K562 (cell line): ENCODE data around the gene ISYNA1. TPM values are rescaled to one million over a fixed set of nuclear protein-coding genes. Genes with fewer than 3 reads are reported as not detected.

ENCODE experiments used
- ATAC-seq: fragments of 200-7000 bp; cut with Tn5 transposase; 3 replicates; pipeline ENCODE4 v1.9.1; 2020; ENCODE audit warnings: moderate library complexity
- BruUV-seq: library from RNA; stranded (reverse); fragments of 400-500 nt; replicated peaks from 2 replicates; lab custom pipeline; 2021; lab: Mats Ljungman, UMichigan
- CTCF ChIA-PET: fragments of 300-600 bp; formaldehyde crosslinking; extraction: SDS; loops from one replicate; lab custom pipeline; 2021; ENCODE audit warnings: low intra/inter-chr PET ratio; lab: Yijun Ruan, JAX
- POLR2A ChIA-PET: fragments of 300-600, 350-650 bp; sonication (Branson Sonifier 250); formaldehyde crosslinking; extraction: SDS; loops from one replicate; lab custom pipeline; 2021; ENCODE audit warnings: antibody characterized with exemption, inconsistent platforms; lab: Yijun Ruan, JAX
- DNase-seq, 4 experiments: peaks; one replicate each; pipeline versions ENCODE4 v3.0.0 to v3.0.0-alpha.2; 2011 to 2018; ENCODE audit warnings: low spot score in 3 of 4, mixed read lengths in 3 of 4; ENCODE audit errors: extremely low read depth in 1 of 4
- FAIRE-seq: peaks from 2 replicates; lab custom pipeline; 2011; peaks lifted over from hg19 to GRCh38; lab: Jason Lieb, UNC
- H2AFZ ChIP-seq: 2 replicates; pipeline ENCODE4 v1.6.0; 2011; ENCODE audit warnings: low read depth, low read length, control low read depth, inconsistent platforms
- H3K27ac ChIP-seq: fragments of 200-600 bp; 3 replicates; pipeline ENCODE4 v1.8.0; 2011; ENCODE audit warnings: low read depth, mild to moderate bottlenecking, control low read depth, inconsistent platforms, low read length, moderate library complexity, mixed read lengths; ENCODE audit errors: extremely low read depth
- H3K27me3 ChIP-seq, 2 experiments: fragments of 300-600 bp in 1 of 2; 2 replicates in 1 of 2; 3 replicates in 1 of 2; pipeline versions ENCODE4 v1.6.0 to v1.8.0; 2011; ENCODE audit warnings: inconsistent platforms in 2 of 2, low read length in 2 of 2, mild to moderate bottlenecking in 1 of 2, mixed read lengths in 1 of 2, moderate library complexity in 1 of 2; ENCODE audit not compliant: control insufficient read depth in 2 of 2, insufficient read depth in 2 of 2
- H3K36me3 ChIP-seq: fragments of 300-600 bp; 3 replicates; pipeline ENCODE4 v1.8.0; 2011; ENCODE audit warnings: mild to moderate bottlenecking, low read length, inconsistent platforms; ENCODE audit not compliant: control insufficient read depth, insufficient read depth
- H3K4me1 ChIP-seq, 2 experiments: fragments of 200-600 bp in 1 of 2; replicated peaks in 1 of 2; 2 replicates in 1 of 2; 3 replicates in 1 of 2; pipeline versions ENCODE4 v1.5.1 to v1.8.0; 2011; ENCODE audit warnings: inconsistent platforms in 2 of 2, low read length in 2 of 2, mild to moderate bottlenecking in 1 of 2, mixed read lengths in 1 of 2, moderate library complexity in 1 of 2; ENCODE audit not compliant: control insufficient read depth in 2 of 2, insufficient read depth in 2 of 2
- H3K4me2 ChIP-seq: 2 replicates; pipeline ENCODE4 v1.6.1; 2011; ENCODE audit warnings: low read length, control low read depth, inconsistent platforms, mixed read lengths; ENCODE audit not compliant: insufficient read depth
- H3K4me3 ChIP-seq: fragments of 200-600 bp; sonication (generic), shearing (Covaris generic); 2 replicates; pipeline ENCODE4 v1.5.1; 2016; ENCODE audit warnings: control low read depth, inconsistent platforms
- H3K79me2 ChIP-seq: fragments of 200-600 bp; 3 replicates; pipeline ENCODE4 v1.8.0; 2011; ENCODE audit warnings: low read length, inconsistent platforms; ENCODE audit not compliant: control insufficient read depth, insufficient read depth
- H3K9ac ChIP-seq, 2 experiments: 2 replicates each; pipeline versions ENCODE4 v1.6.0 to v1.6.1; 2011; ENCODE audit warnings: low read depth in 2 of 2, low read length in 2 of 2, control low read depth in 1 of 2, inconsistent platforms in 1 of 2, mild to moderate bottlenecking in 1 of 2, mixed read lengths in 1 of 2; ENCODE audit not compliant: insufficient read depth in 1 of 2
- H3K9me1 ChIP-seq: one replicate; pipeline ENCODE4 v1.6.0; 2011; ENCODE audit warnings: inconsistent platforms, mild to moderate bottlenecking, low read length, moderate library complexity; ENCODE audit not compliant: control insufficient read depth, insufficient read depth
- H3K9me3 ChIP-seq: replicated peaks from 2 replicates; pipeline ENCODE4 v1.5.1; 2011; ENCODE audit warnings: low read depth, low read length, inconsistent platforms; ENCODE audit not compliant: control insufficient read depth, insufficient read depth
- H4K20me1 ChIP-seq: replicated peaks from 2 replicates; pipeline ENCODE4 v1.6.1; 2011; ENCODE audit warnings: low read length, inconsistent platforms, mixed read lengths; ENCODE audit not compliant: control insufficient read depth, insufficient read depth
- EWSR1 ChIP-seq: fragments of 450-650 bp; IDR thresholded peaks from 2 replicates; pipeline ENCODE4 v1.6.1; 2018; ENCODE audit warnings: borderline replicate concordance, mild to moderate bottlenecking, low read depth, moderate library complexity; ENCODE audit not compliant: partially characterized antibody
- POLR2G ChIP-seq: fragments of 200-400 bp; formaldehyde crosslinking; IDR thresholded peaks from 2 replicates; pipeline ENCODE4 v1.6.1; 2017; ENCODE audit warnings: low read depth, mild to moderate bottlenecking, antibody characterized with exemption, low read length, moderate library complexity
- RBM22 ChIP-seq: fragments of 200-400 bp; formaldehyde crosslinking; IDR thresholded peaks from 2 replicates; pipeline ENCODE4 v1.6.1; 2018; ENCODE audit warnings: low read length, low read depth; ENCODE audit not compliant: poor library complexity, severe bottlenecking
- STAT5B ChIP-seq: fragments of 250-450 bp; sonication (Bioruptor Pico); IDR thresholded peaks from 2 replicates; pipeline ENCODE4 v1.8.0; 2021; ENCODE audit warnings: mild to moderate bottlenecking, inconsistent platforms
- WGBS: fragments of 100-300 bp; shearing (Covaris generic); methylation state at CpG from one replicate; pipeline ENCODE4 v1.1.6; 2016; ENCODE audit warnings: low coverage, mixed read lengths; ENCODE audit not compliant: insufficient coverage; ENCODE audit errors: missing lambda C conversion rate; 5-methylcytosine and 5-hydroxymethylcytosine counted together
- in situ Hi-C: fragments of 300-500 bp; cut with MboI; formaldehyde crosslinking; loops from 4 replicates; pipeline ENCODE4 v1.15.0; 2018; ENCODE audit warnings: inconsistent platforms, mixed read lengths
- intact Hi-C: fragments of 100-400 bp; cut with micrococcal nuclease; formaldehyde crosslinking; loops from 2 replicates; pipeline ENCODE4 v1.14.2; 2022
- polyA plus RNA-seq, 8 experiments: library from polyadenylated mRNA; depleted of rRNA in 4 of 8; stranded (reverse) in 5 of 8; unstranded in 3 of 8; fragments of >200 nt; fragmentation: Nextera tagmentation in 2 of 8; fragmentation: Illumina TruSeq in 1 of 8; extraction: Ambion mirVana in 2 of 8; extraction: Trizol in 1 of 8; gene quantifications; 2 replicates each; pipeline versions ENCODE4 v1.2.1 to v1.2.3, GENCODE V29; 2011 to 2014; ENCODE audit warnings: inconsistent platforms in 1 of 8, missing spikeins in 1 of 8
- total RNA-seq, 7 experiments: library from RNA; depleted of rRNA in 6 of 7; stranded (reverse); fragments of >200 nt in 6 of 7; fragmentation: Illumina TruSeq in 2 of 7; extraction: Trizol in 2 of 7; gene quantifications; 2 replicates each; pipeline versions ENCODE4 v1.2.1 to v1.2.3, GENCODE V29; 2011 to 2021; ENCODE audit warnings: low replicate concordance in 1 of 7
- TF ChIP-seq, protein P1 (sequence below): sonication (generic); formaldehyde crosslinking; IDR thresholded peaks from 2 replicates; pipeline ENCODE4 v1.8.0; 2022; ENCODE audit warnings: missing genetic modification reagents, mild to moderate bottlenecking, borderline replicate concordance
- TF ChIP-seq, protein P2 (sequence below): sonication (generic); IDR thresholded peaks from 2 replicates; pipeline ENCODE4 v1.6.1; 2016

Gene ISYNA1
- total and polyA plus RNA-seq, 9 of the 15 experiments (the other 6 are each of a cell fraction or from before 2014, with no cell fraction given) = 21.8 to 460 (median 93.2) TPM

GRCh38 chr19:18450021-18450930 is 12.3 kb upstream of the ISYNA1 start (continued):
- TF ChIP-seq EWSR1 (no peak), STAT5B (no peak), POLR2G (peak; percentile 49; the same call in 1 of the 2 replicates)
- TF ChIP-seq, protein P1, sequence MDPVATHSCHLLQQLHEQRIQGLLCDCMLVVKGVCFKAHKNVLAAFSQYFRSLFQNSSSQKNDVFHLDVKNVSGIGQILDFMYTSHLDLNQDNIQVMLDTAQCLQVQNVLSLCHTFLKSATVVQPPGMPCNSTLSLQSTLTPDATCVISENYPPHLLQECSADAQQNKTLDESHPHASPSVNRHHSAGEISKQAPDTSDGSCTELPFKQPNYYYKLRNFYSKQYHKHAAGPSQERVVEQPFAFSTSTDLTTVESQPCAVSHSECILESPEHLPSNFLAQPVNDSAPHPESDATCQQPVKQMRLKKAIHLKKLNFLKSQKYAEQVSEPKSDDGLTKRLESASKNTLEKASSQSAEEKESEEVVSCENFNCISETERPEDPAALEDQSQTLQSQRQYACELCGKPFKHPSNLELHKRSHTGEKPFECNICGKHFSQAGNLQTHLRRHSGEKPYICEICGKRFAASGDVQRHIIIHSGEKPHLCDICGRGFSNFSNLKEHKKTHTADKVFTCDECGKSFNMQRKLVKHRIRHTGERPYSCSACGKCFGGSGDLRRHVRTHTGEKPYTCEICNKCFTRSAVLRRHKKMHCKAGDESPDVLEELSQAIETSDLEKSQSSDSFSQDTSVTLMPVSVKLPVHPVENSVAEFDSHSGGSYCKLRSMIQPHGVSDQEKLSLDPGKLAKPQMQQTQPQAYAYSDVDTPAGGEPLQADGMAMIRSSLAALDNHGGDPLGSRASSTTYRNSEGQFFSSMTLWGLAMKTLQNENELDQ = no peak

GRCh38 chr19:18449552-18449951 is 11.6 kb upstream of the ISYNA1 start:
- ChIA-PET CTCF (no interaction called here), POLR2A (no interaction called here)
- FAIRE-seq (no peak), DNase-seq (no peak), ATAC-seq (no peak)
- Histone ChIP-seq H3K27ac (no peak overlapping the region), H3K27me3 (no peaks in the 10 kb centered on the region), H3K9ac (peak overlapping the region in 1 of 2 experiments; percentile 43; a peak in 1 of 4 replicates), H3K79me2 (no peaks in the 10 kb centered on the region; the same call in 2 of the 3 replicates), H3K4me2 (no peak overlapping the region), H4K20me1 (no peaks in the 10 kb centered on the region), H3K4me3 (no peak overlapping the region), H3K9me1 (peaks cover 3% of the 10 kb centered on the region), H3K4me1 (peaks cover 0 to 42% of the 10 kb centered on the region in 2 experiments; a peak in 2 of 5 replicates), H3K36me3 (peaks cover 82% of the 10 kb centered on the region; the same call in 2 of the 3 replicates), H2AFZ (no peak overlapping the region), H3K9me3 (no peaks in the 10 kb centered on the region)
- in situ Hi-C loops (no loop called here), intact Hi-C loops (no loop called here)
- no TSS peak for BruUV-seq
- TF ChIP-seq, protein P2, sequence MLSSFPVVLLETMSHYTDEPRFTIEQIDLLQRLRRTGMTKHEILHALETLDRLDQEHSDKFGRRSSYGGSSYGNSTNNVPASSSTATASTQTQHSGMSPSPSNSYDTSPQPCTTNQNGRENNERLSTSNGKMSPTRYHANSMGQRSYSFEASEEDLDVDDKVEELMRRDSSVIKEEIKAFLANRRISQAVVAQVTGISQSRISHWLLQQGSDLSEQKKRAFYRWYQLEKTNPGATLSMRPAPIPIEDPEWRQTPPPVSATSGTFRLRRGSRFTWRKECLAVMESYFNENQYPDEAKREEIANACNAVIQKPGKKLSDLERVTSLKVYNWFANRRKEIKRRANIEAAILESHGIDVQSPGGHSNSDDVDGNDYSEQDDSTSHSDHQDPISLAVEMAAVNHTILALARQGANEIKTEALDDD = no peak
- peak; percentile 46 for TF ChIP-seq RBM22
- 98% methylated on average over 14 of the region's 14 CpGs for WGBS
